HG03095 (cell line): ENCODE measurements around the gene PRKCH.
A peak's percentile ranks its signal among the peaks of the same experiment; 100 is the strongest.

Source experiments
- ATAC-seq: cut with Tn5 transposase; IDR thresholded peaks from one replicate; pipeline ENCODE4 v1.9.1; 2021; ENCODE audit warnings: moderate library complexity; ENCODE audit not compliant: unreplicated experiment

PRKCH gene

GRCh38 chr14:61418746-61419145, 97.4 kb downstream of the PRKCH start:
- no peak for ATAC-seq

- no peak for ATAC-seq
Observed at GRCh38 chr14:61419201-61419600, 97.8 kb downstream of the PRKCH start.

GRCh38 chr14:61420326-61420725, 98.9 kb downstream of the PRKCH start:
- ATAC-seq: no peak

- ATAC-seq: no peak
Observed at GRCh38 chr14:61421212-61421923, 100.0 kb downstream of the PRKCH start.

GRCh38 chr14:61426048-61426447, 104.7 kb downstream of the PRKCH start:
- ATAC-seq: no peak

GRCh38 chr14:61428261-61428660, 106.9 kb downstream of the PRKCH start:
- ATAC-seq: no peak

- no peak for ATAC-seq
Observed at GRCh38 chr14:61429316-61429715, 107.9 kb downstream of the PRKCH start.

GRCh38 chr14:61430066-61430757, 108.8 kb downstream of the PRKCH start:
- ATAC-seq: no peak

GRCh38 chr14:61433169-61433568, 111.8 kb downstream of the PRKCH start:
- ATAC-seq: no peak

GRCh38 chr14:61433828-61434227, 112.4 kb downstream of the PRKCH start:
- ATAC-seq: no peak

- ATAC-seq: no peak
Observed at GRCh38 chr14:61434311-61434710, 112.9 kb downstream of the PRKCH start.

GRCh38 chr14:61435563-61436337, 114.4 kb downstream of the PRKCH start:
- no peak for ATAC-seq

- no peak for ATAC-seq
Observed at GRCh38 chr14:61437381-61437780, 116.0 kb downstream of the PRKCH start.

GRCh38 chr14:61438036-61438435, 116.7 kb downstream of the PRKCH start:
- ATAC-seq: no peak

GRCh38 chr14:61438497-61438859, 117.1 kb downstream of the PRKCH start:
- no peak for ATAC-seq

GRCh38 chr14:61438860-61439765, 117.7 kb downstream of the PRKCH start:
- peak; percentile 51 for ATAC-seq

GRCh38 chr14:61439779-61440418, 118.5 kb downstream of the PRKCH start:
- ATAC-seq: no peak

GRCh38 chr14:61443481-61443880, 122.1 kb downstream of the PRKCH start:
- no peak for ATAC-seq

GRCh38 chr14:61444215-61444768, 122.9 kb downstream of the PRKCH start:
- peak; percentile 55 for ATAC-seq

- ATAC-seq: no peak
Observed at GRCh38 chr14:61451491-61451890, 130.1 kb downstream of the PRKCH start.
